Measurements from ENCODE around the gene FUT6.
"Not testable (repeated sequence)": the region's sequence is repeated elsewhere in the genome, so short reads cannot be mapped to it uniquely, and the experiment has no call there.

The FUT6 gene, protein sequence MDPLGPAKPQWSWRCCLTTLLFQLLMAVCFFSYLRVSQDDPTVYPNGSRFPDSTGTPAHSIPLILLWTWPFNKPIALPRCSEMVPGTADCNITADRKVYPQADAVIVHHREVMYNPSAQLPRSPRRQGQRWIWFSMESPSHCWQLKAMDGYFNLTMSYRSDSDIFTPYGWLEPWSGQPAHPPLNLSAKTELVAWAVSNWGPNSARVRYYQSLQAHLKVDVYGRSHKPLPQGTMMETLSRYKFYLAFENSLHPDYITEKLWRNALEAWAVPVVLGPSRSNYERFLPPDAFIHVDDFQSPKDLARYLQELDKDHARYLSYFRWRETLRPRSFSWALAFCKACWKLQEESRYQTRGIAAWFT

DNA sequence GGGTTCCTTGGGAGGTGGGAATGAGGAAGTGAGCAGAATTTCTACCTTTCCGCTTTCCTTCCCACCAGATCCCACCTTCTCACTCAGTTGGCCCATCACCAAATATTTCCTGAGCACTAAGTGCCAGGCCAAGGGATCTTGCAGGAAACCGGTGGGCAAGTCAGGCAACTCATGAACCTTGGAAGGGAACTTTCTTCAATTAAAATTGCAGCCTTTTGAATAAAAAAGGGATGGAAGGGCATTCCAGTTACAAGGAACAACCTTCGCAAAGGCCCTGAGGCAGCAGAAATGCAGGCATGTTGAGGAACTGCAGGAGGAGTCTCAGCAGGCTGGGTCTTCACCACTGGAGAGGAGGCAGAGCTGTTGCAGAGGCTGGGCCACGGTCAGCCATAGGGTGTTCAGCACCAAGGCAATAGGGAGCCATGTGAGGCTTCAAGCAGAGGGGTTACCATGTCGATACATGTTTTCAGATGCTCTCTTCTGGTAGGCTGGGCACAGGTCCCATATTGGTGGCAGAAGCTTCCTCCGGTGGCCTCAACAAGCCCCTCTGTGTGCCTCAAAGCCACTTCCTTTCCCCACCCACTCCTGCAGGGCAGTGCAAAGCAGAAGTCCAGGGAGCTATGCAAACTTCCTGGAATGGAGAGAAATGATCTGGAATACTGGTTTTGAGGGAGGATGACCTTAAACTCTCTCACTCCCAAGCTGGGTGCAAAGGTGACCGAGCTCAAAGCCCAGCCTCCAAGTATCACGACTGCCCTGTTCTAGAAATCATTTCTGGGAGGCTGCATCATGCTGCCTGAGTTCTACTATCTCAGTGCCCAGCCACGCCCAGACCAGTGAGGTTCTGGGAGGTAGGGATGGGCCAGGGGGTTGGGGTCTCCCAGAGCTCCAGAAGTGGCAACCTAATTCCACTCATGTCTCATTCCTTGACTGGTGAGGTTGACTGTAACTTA, at the start of gene FUT6:
Gene FUT6, minus strand, starts transcription at position 638 of the 953 bp plus-strand sequence. CDS start 7,135 bp downstream, outside the sequence.
- no peak for DNase-seq (ENCODE audit: low read depth)

- not testable (repeated sequence) for DNase-seq (ENCODE audit: low read depth)
Observed at GRCh38 chr19:5884065-5884811, 44.7 kb upstream of the FUT6 start.

- not testable (repeated sequence) for DNase-seq (ENCODE audit: low read depth)
Observed at GRCh38 chr19:5883157-5883873, 43.8 kb upstream of the FUT6 start.

- no peak for DNase-seq (ENCODE audit: low read depth)
Observed at GRCh38 chr19:5882421-5882968, 43.0 kb upstream of the FUT6 start.

- no peak for DNase-seq (ENCODE audit: low read depth)
Observed at GRCh38 chr19:5881543-5882299, 42.2 kb upstream of the FUT6 start.

GRCh38 chr19:5880604-5881078, 41.1 kb upstream of the FUT6 start:
- no peak for DNase-seq (ENCODE audit: low read depth)

- no peak for DNase-seq (ENCODE audit: low read depth)
Observed at GRCh38 chr19:5880196-5880595, 40.7 kb upstream of the FUT6 start.

DNA sequence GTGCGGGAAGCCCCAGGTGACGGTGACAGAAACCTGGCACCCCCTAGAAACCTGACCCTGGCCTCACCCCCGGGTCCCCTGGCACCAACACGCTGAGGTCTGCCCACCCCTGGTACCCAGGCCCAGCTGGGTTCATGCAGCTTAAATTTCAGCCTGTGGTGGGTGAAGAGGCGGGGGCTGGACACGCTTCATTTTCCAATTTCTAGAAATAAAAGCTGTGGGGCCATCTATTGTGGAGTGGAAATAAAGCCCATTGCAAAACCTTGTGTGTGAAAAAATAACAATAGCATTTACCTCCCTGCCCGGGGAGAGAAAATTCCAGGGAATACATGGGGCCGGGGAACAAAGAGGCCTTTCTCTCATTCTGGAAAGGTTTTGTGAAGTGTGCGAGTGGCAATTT, 38.4 kb upstream of the FUT6 start:
- no peak for DNase-seq (ENCODE audit: low read depth)

DNA sequence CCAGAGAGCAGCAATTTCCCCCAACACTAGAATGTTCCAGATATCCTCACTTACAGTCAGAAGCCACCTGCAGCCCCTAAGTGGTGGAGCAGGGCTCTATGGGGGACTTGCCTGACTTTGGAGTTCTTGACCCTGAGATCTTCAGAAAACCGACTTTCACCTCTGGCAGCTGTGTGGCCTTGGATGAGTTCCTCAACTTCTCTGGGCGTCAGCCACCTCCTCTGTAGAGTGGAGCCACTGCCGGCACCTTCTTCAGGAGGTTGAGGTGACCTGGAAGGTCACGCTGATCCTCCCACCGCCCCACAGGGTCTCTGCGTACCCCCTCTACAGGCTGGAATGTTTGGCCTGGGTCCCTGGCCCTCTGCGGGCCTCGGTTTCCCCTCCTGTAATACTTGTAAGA, 37.9 kb upstream of the FUT6 start:
- DNase-seq (ENCODE audit: low read depth), result no peak

GRCh38 chr19:5874496-5874895, 35.0 kb upstream of the FUT6 start:
- not testable (repeated sequence) for DNase-seq (ENCODE audit: low read depth)

- DNase-seq (ENCODE audit: low read depth), result no peak
Observed at GRCh38 chr19:5873617-5874199, 34.2 kb upstream of the FUT6 start.

GRCh38 chr19:5870986-5871394, 31.5 kb upstream of the FUT6 start:
- no peak for DNase-seq (ENCODE audit: low read depth)

- DNase-seq (ENCODE audit: low read depth), result no peak
Observed at GRCh38 chr19:5867201-5868136, 28.0 kb upstream of the FUT6 start.

GRCh38 chr19:5865772-5866171, 26.3 kb upstream of the FUT6 start:
- DNase-seq (ENCODE audit: low read depth), result no peak

DNA sequence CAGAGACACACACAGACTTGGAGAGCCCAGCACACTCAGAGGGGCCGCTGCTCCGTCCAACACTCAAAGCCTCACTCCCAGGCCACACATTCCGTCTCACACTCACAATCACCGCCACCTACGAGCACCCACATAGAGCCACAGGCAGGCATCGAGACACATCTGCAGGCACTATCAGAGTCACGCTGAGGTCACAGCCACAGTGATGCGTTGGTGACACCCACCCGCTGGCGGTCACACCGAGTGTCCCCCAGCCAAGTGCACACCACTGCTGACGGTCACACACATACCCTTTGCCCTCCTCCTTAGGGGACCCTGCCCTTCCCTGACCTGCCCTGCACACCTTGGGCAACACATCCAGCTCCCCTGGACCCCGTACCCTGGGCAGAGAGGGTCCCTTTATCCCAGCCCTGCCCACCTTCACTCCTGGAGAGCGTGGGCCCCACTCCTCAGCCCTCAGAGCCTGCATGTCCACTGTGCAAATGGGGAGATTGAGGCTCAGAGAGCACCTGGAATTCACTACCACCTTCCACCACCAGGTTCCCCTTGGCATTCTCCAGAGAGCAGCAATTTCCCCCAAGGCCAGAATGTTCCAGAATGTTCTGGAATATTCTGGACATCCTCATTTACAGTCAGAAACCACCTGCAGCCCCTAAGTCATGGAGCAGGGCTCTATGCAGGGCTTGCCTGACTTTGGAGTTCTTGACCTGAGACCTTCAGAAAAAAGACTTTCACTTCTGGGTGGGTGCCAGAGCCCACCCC, 25.4 kb upstream of the FUT6 start:
- no peak for DNase-seq (ENCODE audit: low read depth)

GRCh38 chr19:5864013-5864720, 24.7 kb upstream of the FUT6 start:
- DNase-seq (ENCODE audit: low read depth), result no peak

- no peak for DNase-seq (ENCODE audit: low read depth)
Observed at GRCh38 chr19:5863030-5863665, 23.6 kb upstream of the FUT6 start.

Measured in activated T-cell treated with anti-CD3 and anti-CD28 coated beads for 1 hour (primary cell).